Progenitor cell of endocrine pancreas (in vitro differentiated cells): Measurements from ENCODE around the gene LYRM2. TPM values are rescaled to one million over a fixed set of nuclear protein-coding genes. Genes with fewer than 3 reads are reported as not detected.
A peak's percentile ranks its signal among the peaks of the same experiment; 100 is the strongest.

Source experiments
- DNase-seq: peaks from one replicate; pipeline ENCODE4 v3.0.0; 2021; ENCODE audit warnings: low spot score; ENCODE audit not compliant: unreplicated experiment
- H3K27ac Mint-ChIP-seq: 2 replicates; pipeline ENCODE4 v1.8.0; 2021; ENCODE audit warnings: mild to moderate bottlenecking, moderate library complexity, mixed read lengths
- H3K27me3 Mint-ChIP-seq: 2 replicates; pipeline ENCODE4 v1.8.0; 2021; ENCODE audit warnings: mixed read lengths
- H3K36me3 Mint-ChIP-seq: 2 replicates; pipeline ENCODE4 v1.8.0; 2022; ENCODE audit warnings: mixed read lengths; ENCODE audit not compliant: insufficient read depth
- H3K4me1 Mint-ChIP-seq: 2 replicates; pipeline ENCODE4 v1.8.0; 2021; ENCODE audit warnings: low read depth, mixed read lengths
- H3K4me3 Mint-ChIP-seq: 2 replicates; pipeline ENCODE4 v1.8.0; 2021; ENCODE audit warnings: low read depth, mild to moderate bottlenecking, moderate library complexity, mixed read lengths
- H3K9me3 Mint-ChIP-seq: 2 replicates; pipeline ENCODE4 v1.8.0; 2021; ENCODE audit warnings: low read depth, mixed read lengths
- CTCF ChIP-seq: fragments of 200-600 bp; sonication (generic); IDR thresholded peaks from one replicate; pipeline ENCODE4 v1.5.0; 2021; ENCODE audit warnings: antibody characterized with exemption, mild to moderate bottlenecking; ENCODE audit not compliant: unreplicated experiment
- total RNA-seq: library from RNA; stranded (reverse); gene quantifications from 2 replicates; pipeline ENCODE4 v1.2.1, GENCODE V29; 2021

Gene LYRM2
- total RNA-seq, 1 donor from 2014 or later, result 46.5 TPM

GRCh38 chr6:89630488-89630887 is 8.1 kb downstream of the LYRM2 start:
- Mint-ChIP-seq H3K27ac (no peak overlapping the region), H3K4me3 (no peak overlapping the region), H3K36me3 (peaks cover under 1% of the 10 kb centered on the region), H3K4me1 (no peaks in the 10 kb centered on the region), H3K9me3 (no peaks in the 10 kb centered on the region), H3K27me3 (no peaks in the 10 kb centered on the region)
- DNase-seq, result no peak
- TF ChIP-seq CTCF, result no peak

GRCh38 chr6:89623749-89624148 is 14.8 kb downstream of the LYRM2 start:
- no peaks in the 10 kb centered on the region for H3K27me3 Mint-ChIP-seq

DNA sequence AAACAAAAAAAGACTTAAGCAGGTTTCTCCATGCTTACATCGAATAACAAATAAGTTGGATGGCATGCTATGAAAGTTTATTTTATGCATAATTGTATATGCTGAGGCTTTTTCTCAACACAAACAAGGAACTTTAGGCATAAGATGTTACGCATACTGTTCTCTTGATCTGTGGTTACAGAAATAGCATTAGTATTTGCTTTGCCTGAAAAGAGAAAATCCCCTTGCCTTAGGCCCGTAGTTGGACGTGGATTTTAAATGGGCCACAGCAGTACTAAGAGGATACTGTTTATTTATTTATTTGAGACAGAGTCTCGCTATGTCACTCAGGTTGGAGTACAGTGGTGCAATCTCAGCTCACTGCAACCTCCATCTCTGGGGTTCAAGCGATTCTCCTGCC is 19.0 kb downstream of the LYRM2 start:
- no peak for TF ChIP-seq CTCF
- no peaks in the 10 kb centered on the region for H3K36me3 Mint-ChIP-seq
- H3K9me3 Mint-ChIP-seq, result no peaks in the 10 kb centered on the region
- no peaks in the 10 kb centered on the region for H3K4me1 Mint-ChIP-seq
- DNase-seq, result no peak
- no peak overlapping the region for H3K4me3 Mint-ChIP-seq
- H3K27ac Mint-ChIP-seq, result no peak overlapping the region
- H3K27me3 Mint-ChIP-seq, result no peaks in the 10 kb centered on the region

More at GRCh38 chr6:89623749-89624148, 14.8 kb downstream of the LYRM2 start:
- Mint-ChIP-seq H3K27ac (no peak overlapping the region), H3K9me3 (no peaks in the 10 kb centered on the region), H3K36me3 (no peaks in the 10 kb centered on the region), H3K4me3 (no peak overlapping the region), H3K4me1 (no peaks in the 10 kb centered on the region)
- TF ChIP-seq CTCF, result no peak
- DNase-seq, result no peak

DNA sequence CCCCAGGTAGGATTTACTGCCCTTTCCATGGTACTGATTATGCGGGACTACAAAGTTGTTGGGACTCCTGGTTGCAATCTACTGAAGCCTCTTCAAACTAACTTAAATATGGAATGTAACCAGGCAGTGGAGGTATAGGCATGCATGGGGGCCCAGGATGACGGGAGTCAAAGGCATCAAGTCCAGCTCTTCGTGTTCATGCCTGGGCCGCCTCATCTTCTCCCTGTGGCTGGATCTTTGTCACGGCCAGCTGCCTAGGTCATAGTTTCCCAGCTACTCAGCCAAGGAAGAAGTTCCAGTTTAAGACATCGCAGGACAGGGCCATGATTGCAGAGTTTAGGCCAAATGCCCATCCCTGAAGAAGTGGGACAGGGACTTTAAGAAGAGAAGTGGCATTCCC is 20.5 kb downstream of the LYRM2 start:
- H3K9me3 Mint-ChIP-seq, result no peaks in the 10 kb centered on the region
- DNase-seq, result no peak
- H3K27ac Mint-ChIP-seq, result peak overlapping the region; percentile 50
- H3K36me3 Mint-ChIP-seq, result no peaks in the 10 kb centered on the region
- no peaks in the 10 kb centered on the region for H3K27me3 Mint-ChIP-seq
- H3K4me1 Mint-ChIP-seq, result no peaks in the 10 kb centered on the region
- no peak for TF ChIP-seq CTCF
- H3K4me3 Mint-ChIP-seq, result no peak overlapping the region

DNA sequence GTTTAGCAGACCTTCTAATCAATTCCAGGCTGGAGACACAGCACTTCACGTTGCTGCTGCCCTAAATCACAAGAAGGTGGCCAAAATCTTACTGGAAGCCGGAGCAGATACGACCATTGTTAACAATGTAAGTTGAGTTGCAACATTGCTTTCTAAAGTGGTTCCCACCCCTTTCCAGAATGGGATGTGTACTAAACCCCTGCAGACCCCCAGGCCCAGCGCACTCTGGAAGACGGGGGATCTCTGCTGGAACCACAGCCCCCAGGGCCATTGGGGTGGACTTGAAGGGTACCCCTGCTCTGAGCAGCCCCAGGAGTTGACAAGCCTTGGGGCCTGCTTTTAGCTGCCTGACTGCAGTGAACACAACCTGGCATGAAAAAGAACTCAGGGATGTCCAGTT is 22.0 kb downstream of the LYRM2 start:
- Mint-ChIP-seq H3K4me1 (no peaks in the 10 kb centered on the region), H3K27ac (no peak overlapping the region), H3K9me3 (no peaks in the 10 kb centered on the region), H3K4me3 (no peak overlapping the region), H3K36me3 (no peaks in the 10 kb centered on the region), H3K27me3 (no peaks in the 10 kb centered on the region)
- no peak for TF ChIP-seq CTCF
- DNase-seq, result no peak
